Transverse colon (tissue), 4 donors: ENCODE results near the gene CREB5.

Experiments
- CTCF ChIP-seq, 5 experiments: fragments of 200-600 bp in 3 of 5; fragments of 450-650 bp in 2 of 5; sonication (generic) in 3 of 5; IDR thresholded peaks; 1 replicate in 2 of 5; 2 replicates in 3 of 5; pipeline ENCODE4 v1.5.1; 2016 to 2017; ENCODE audit warnings: antibody characterized with exemption in 5 of 5, inconsistent platforms in 3 of 5, mild to moderate bottlenecking in 2 of 5, moderate library complexity in 1 of 5
- EP300 ChIP-seq: sonication (generic); formaldehyde crosslinking; IDR thresholded peaks from one replicate; pipeline ENCODE4 v1.6.1; 2017; ENCODE audit warnings: antibody characterized with exemption, low read depth
- POLR2A ChIP-seq: fragments of 450-650 bp; IDR thresholded peaks from one replicate; pipeline ENCODE4 v1.6.1; 2016; ENCODE audit warnings: antibody characterized with exemption, mild to moderate bottlenecking, moderate library complexity
- POLR2AphosphoS5 ChIP-seq, 3 donors: sonication (generic); formaldehyde crosslinking; IDR thresholded peaks; one replicate each; pipeline ENCODE4 v1.6.1; 2016; ENCODE audit warnings: antibody characterized with exemption in 3 of 3

DNA sequence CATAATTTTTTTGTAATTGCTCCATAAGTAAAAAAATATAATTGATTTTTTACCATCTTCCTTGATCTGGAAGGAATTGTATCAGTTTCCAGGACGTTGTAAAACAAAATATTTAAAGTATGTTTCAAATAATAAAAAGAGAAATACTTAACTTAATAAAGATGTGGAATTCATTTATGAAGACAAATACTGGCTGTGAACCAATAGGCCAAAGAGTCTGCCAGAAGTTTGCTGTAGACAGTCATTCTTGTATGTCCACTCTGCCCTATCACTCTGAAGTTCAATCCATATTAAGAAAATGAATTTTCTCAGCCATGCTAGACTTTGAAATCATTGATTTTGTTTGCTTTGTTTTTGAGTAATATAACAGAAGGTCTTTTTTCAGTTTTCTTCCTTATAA lies 289.4 kb downstream of the CREB5 start:
- TF ChIP-seq POLR2A: no peak
- no peak for TF ChIP-seq CTCF (IDR thresholded peaks at IDR 0.05)
- TF ChIP-seq EP300: no peak
- no peak for TF ChIP-seq POLR2AphosphoS5 (IDR thresholded peaks at IDR 0.05)
